ENCODE data around the gene SLC12A5. TPM values are rescaled to one million over a fixed set of nuclear protein-coding genes. Genes with fewer than 3 reads are reported as not detected.

Gene SLC12A5
- total and polyA plus RNA-seq, 12 donors: 0.28 to 1.3 (median 1.0) TPM; not detected in 8

GRCh38 chr20:46108435-46108841 is 79.4 kb downstream of the SLC12A5 start:
- H3K36me3 ChIP-seq: no peaks in the 10 kb centered on the region
- intact Hi-C loops (cut with DNase I): no loop called here
- ATAC-seq (no peak), DNase-seq (no peak)
- H3K27me3 ChIP-seq: peaks cover 0 to 74% (median 41%) of the 10 kb centered on the region in 7 donors
- TF ChIP-seq CTCF (IDR thresholded peaks at IDR 0.05): no peak
- peaks cover 0 to 26% (median 0%) of the 10 kb centered on the region in 9 donors for H3K4me1 ChIP-seq
- H3K4me3 ChIP-seq: no peak overlapping the region
- H3K27ac ChIP-seq: peak overlapping the region in 1 of 10 donors; percentile 26
- H3K9me3 ChIP-seq: no peaks in the 10 kb centered on the region
- WGBS, 2 donors: 65 to 73% methylated on average over 5 of the region's 5 CpGs

DNA sequence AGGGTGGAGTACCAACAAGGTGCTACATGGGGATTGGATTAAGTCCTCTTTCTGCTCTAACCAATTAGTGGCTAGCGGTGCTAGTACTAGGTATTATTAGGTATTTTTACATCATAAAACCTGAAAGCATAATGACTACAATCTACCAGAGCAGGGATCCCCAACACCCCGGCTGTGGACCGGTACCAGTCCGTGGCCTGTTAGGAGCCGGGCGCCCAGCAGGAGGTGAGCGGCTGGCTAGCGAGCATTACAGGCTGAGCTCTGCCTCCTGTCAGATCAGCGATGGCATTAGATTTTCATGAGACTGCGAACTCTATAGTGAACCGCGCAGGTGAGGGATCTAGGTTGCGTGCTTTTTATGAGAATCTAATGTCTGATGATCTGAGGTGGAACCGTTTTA is 80.0 kb downstream of the SLC12A5 start:
- DNase-seq: no peak
- ATAC-seq: no peak
- TF ChIP-seq CTCF (IDR thresholded peaks at IDR 0.05): no peak
- Histone ChIP-seq H3K9me3 (no peaks in the 10 kb centered on the region), H3K36me3 (no peaks in the 10 kb centered on the region), H3K27ac (peak overlapping the region in 1 of 10 donors; percentile 26), H3K27me3 (peaks cover 0 to 70% (median 41%) of the 10 kb centered on the region in 7 donors), H3K4me3 (no peak overlapping the region), H3K4me1 (peaks cover 0 to 26% (median 0%) of the 10 kb centered on the region in 9 donors)
- intact Hi-C loops (cut with DNase I): no loop called here
- 86 to 88% methylated on average over 14 of the region's 14 CpGs for WGBS, 2 donors

Other genes starting within 250 kb of the SLC12A5 start
- 1 to 10 TPM in 3 of 10 donors, under 1 TPM in 3, not detected in 4; 0.49 to 2.3 (median 0.99) TPM for gene WFDC3, start 237.3 kb upstream of the SLC12A5 start, total RNA-seq
- gene WFDC3, start 237.3 kb upstream of the SLC12A5 start, polyA plus RNA-seq: under 1 TPM; 0.44 to 0.75 TPM
- gene DNTTIP1, start 237.3 kb upstream of the SLC12A5 start, total RNA-seq: 10 to 100 TPM; 13.8 to 32.2 (median 23.3) TPM
- gene DNTTIP1, start 237.3 kb upstream of the SLC12A5 start, polyA plus RNA-seq: 10 to 100 TPM; 18.4 to 33.5 TPM
- gene UBE2C, start 216.6 kb upstream of the SLC12A5 start, total RNA-seq: 1 to 10 TPM in 6 of 10 donors, under 1 TPM in 2, not detected in 2; 0.40 to 8.6 (median 1.3) TPM
- under 1 TPM; 0.37 to 0.54 TPM for gene UBE2C, start 216.6 kb upstream of the SLC12A5 start, polyA plus RNA-seq
- gene TNNC2, start 201.9 kb upstream of the SLC12A5 start, total RNA-seq: under 1 TPM in 1 of 10 donors, not detected in 9; 0.44 TPM
- under 1 TPM; 0.59 to 0.88 TPM for gene TNNC2, start 201.9 kb upstream of the SLC12A5 start, polyA plus RNA-seq
- gene SNX21, start 195.4 kb upstream of the SLC12A5 start, total RNA-seq: 10 to 100 TPM; 15.4 to 27.0 (median 19.3) TPM
- gene SNX21, start 195.4 kb upstream of the SLC12A5 start, polyA plus RNA-seq: 10 to 100 TPM; 15.8 to 18.0 TPM
- gene ACOT8, start 171.8 kb upstream of the SLC12A5 start, total RNA-seq: 10 to 100 TPM; 21.3 to 34.1 (median 27.4) TPM
- gene ACOT8, start 171.8 kb upstream of the SLC12A5 start, polyA plus RNA-seq: 10 to 100 TPM; 39.9 to 46.6 TPM
- gene ZSWIM3, start 171.6 kb upstream of the SLC12A5 start, total RNA-seq: 1 to 10 TPM; 1.4 to 2.5 (median 2.0) TPM
- 1 to 10 TPM; 1.5 to 1.6 TPM for gene ZSWIM3, start 171.6 kb upstream of the SLC12A5 start, polyA plus RNA-seq
- gene ZSWIM1, start 148.0 kb upstream of the SLC12A5 start, total RNA-seq: 10 to 100 TPM in 6 of 10 donors, 1 to 10 TPM in 4; 9.2 to 12.0 (median 10.4) TPM
- gene ZSWIM1, start 148.0 kb upstream of the SLC12A5 start, polyA plus RNA-seq: 1 to 10 TPM; 3.8 to 4.9 TPM
- gene SPATA25, start 141.6 kb upstream of the SLC12A5 start, total RNA-seq: 1 to 10 TPM; 1.0 to 3.1 (median 2.0) TPM
- 1 to 10 TPM in 1 of 2 donors, under 1 TPM in 1; 0.65 to 4.3 TPM for gene SPATA25, start 141.6 kb upstream of the SLC12A5 start, polyA plus RNA-seq
- gene NEURL2, start 138.0 kb upstream of the SLC12A5 start, total RNA-seq: 10 to 100 TPM in 1 of 10 donors, 1 to 10 TPM in 9; 6.2 to 11.1 (median 8.3) TPM
- gene NEURL2, start 138.0 kb upstream of the SLC12A5 start, polyA plus RNA-seq: 1 to 10 TPM; 3.3 to 7.2 TPM
- 100 to 1,000 TPM in 8 of 10 donors, 10 to 100 TPM in 2; 75.1 to 173 (median 112) TPM for gene CTSA, start 137.9 kb upstream of the SLC12A5 start, total RNA-seq
- 10 to 100 TPM; 77.4 to 98.7 TPM for gene CTSA, start 137.9 kb upstream of the SLC12A5 start, polyA plus RNA-seq
- gene PLTP, start 117.1 kb upstream of the SLC12A5 start, total RNA-seq: 100 to 1,000 TPM in 2 of 10 donors, 10 to 100 TPM in 8; 10.7 to 230 (median 32.7) TPM
- 10 to 100 TPM; 39.2 to 55.8 TPM for gene PLTP, start 117.1 kb upstream of the SLC12A5 start, polyA plus RNA-seq
- 10 to 100 TPM; 23.6 to 33.1 (median 27.4) TPM for gene PCIF1, start 94.5 kb upstream of the SLC12A5 start, total RNA-seq
- gene PCIF1, start 94.5 kb upstream of the SLC12A5 start, polyA plus RNA-seq: 10 to 100 TPM; 20.8 to 28.8 TPM
- 10 to 100 TPM in 1 of 10 donors, 1 to 10 TPM in 9; 6.1 to 11.6 (median 7.3) TPM for gene ZNF335, start 57.0 kb upstream of the SLC12A5 start, total RNA-seq
- 10 to 100 TPM in 1 of 2 donors, 1 to 10 TPM in 1; 4.9 to 13.1 TPM for gene ZNF335, start 57.0 kb upstream of the SLC12A5 start, polyA plus RNA-seq
- 10 to 100 TPM in 1 of 10 donors, 1 to 10 TPM in 1, under 1 TPM in 8; 0.47 to 10.6 (median 0.86) TPM for gene MMP9, start 20.3 kb upstream of the SLC12A5 start, total RNA-seq
- gene MMP9, start 20.3 kb upstream of the SLC12A5 start, polyA plus RNA-seq: under 1 TPM; 0.15 to 0.26 TPM
- 10 to 100 TPM; 10.3 to 22.5 (median 11.6) TPM for gene NCOA5, start 60.7 kb downstream of the SLC12A5 start, total RNA-seq
- 1 to 10 TPM; 7.6 to 8.4 TPM for gene NCOA5, start 60.7 kb downstream of the SLC12A5 start, polyA plus RNA-seq
- gene CD40, start 89.1 kb downstream of the SLC12A5 start, total RNA-seq: 10 to 100 TPM in 1 of 10 donors, 1 to 10 TPM in 9; 2.6 to 25.0 (median 5.9) TPM
- gene CD40, start 89.1 kb downstream of the SLC12A5 start, polyA plus RNA-seq: 1 to 10 TPM; 7.9 to 9.3 TPM

Data from heart right ventricle (tissue), 16 donors.